GM11168 (cell line): ENCODE results near the gene LAPTM4A.
"Not testable (repeated sequence)": the region's sequence is repeated elsewhere in the genome, so short reads cannot be mapped to it uniquely, and the experiment has no call there.

ENCODE experiments used
- in situ Hi-C: fragments of 300-500 bp; cut with MboI; formaldehyde crosslinking; loops from one replicate; pipeline ENCODE4 v1.12.0; 2022; ENCODE audit warnings: low sequenced_read_pairs; ENCODE audit not compliant: unreplicated experiment

The LAPTM4A gene

GRCh38 chr2:20051532-20052228 lies at the start of gene LAPTM4A:
TSS of gene LAPTM4A (minus strand) at chr2:20051628. CDS start at chr2:20051520, 108 bp downstream.
- in situ Hi-C loops: no loop called here

- in situ Hi-C loops: no loop called here
Observed at GRCh38 chr2:20100711-20101110, 49.3 kb upstream of the LAPTM4A start.

GRCh38 chr2:20099780-20100179 lies 48.4 kb upstream of the LAPTM4A start:
- in situ Hi-C loops: loop anchor here (10.0 kb wide), 1 partner anchor 135 kb away; no protein-coding TSS in a partner anchor

- in situ Hi-C loops: loop anchor here (10.0 kb wide), 1 partner anchor 133 kb away; no protein-coding TSS in a partner anchor
Observed at GRCh38 chr2:20097889-20098714, 46.7 kb upstream of the LAPTM4A start.

GRCh38 chr2:20095469-20095868 lies 44.0 kb upstream of the LAPTM4A start:
- in situ Hi-C loops: loop anchor here (10.0 kb wide), 1 partner anchor 131 kb away; no protein-coding TSS in a partner anchor

GRCh38 chr2:20094955-20095354 lies 43.5 kb upstream of the LAPTM4A start:
- in situ Hi-C loops: loop anchor here (5.0 to 10.0 kb wide), 2 partner anchors 83 to 130 kb away; partner anchors contain the start of gene MATN3

- in situ Hi-C loops: loop anchor here (5.0 to 10.0 kb wide), 2 partner anchors 82 to 129 kb away; partner anchors contain the start of gene MATN3
Observed at GRCh38 chr2:20094142-20094755, 42.8 kb upstream of the LAPTM4A start.

GRCh38 chr2:20093263-20094141 lies 42.1 kb upstream of the LAPTM4A start:
- in situ Hi-C loops: loop anchor here (5.0 to 10.0 kb wide), 2 partner anchors 81 to 129 kb away; partner anchors contain the start of gene MATN3

GRCh38 chr2:20092901-20093235 lies 41.4 kb upstream of the LAPTM4A start:
- in situ Hi-C loops: loop anchor here (5.0 to 10.0 kb wide), 2 partner anchors 81 to 128 kb away; partner anchors contain the start of gene MATN3

GRCh38 chr2:20092226-20092900 lies 40.9 kb upstream of the LAPTM4A start:
- in situ Hi-C loops: loop anchor here (5.0 to 10.0 kb wide), 2 partner anchors 80 to 128 kb away; partner anchors contain the start of gene MATN3

- in situ Hi-C loops: loop anchor here (5.0 to 10.0 kb wide), 2 partner anchors 79 to 127 kb away; partner anchors contain the start of gene MATN3
Observed at GRCh38 chr2:20091305-20091991, 40.0 kb upstream of the LAPTM4A start.

- in situ Hi-C loops: loop anchor here (5.0 to 10.0 kb wide), 2 partner anchors 78 to 125 kb away; partner anchors contain the start of gene MATN3
Observed at GRCh38 chr2:20089715-20090464, 38.5 kb upstream of the LAPTM4A start.

- in situ Hi-C loops: not testable (repeated sequence)
Observed at GRCh38 chr2:20085909-20086308, 34.5 kb upstream of the LAPTM4A start.

- in situ Hi-C loops: not testable (repeated sequence)
Observed at GRCh38 chr2:20082812-20083211, 31.4 kb upstream of the LAPTM4A start.

GRCh38 chr2:20081841-20082240 lies 30.4 kb upstream of the LAPTM4A start:
- in situ Hi-C loops: no loop called here

- in situ Hi-C loops: no loop called here
Observed at GRCh38 chr2:20080839-20081415, 29.5 kb upstream of the LAPTM4A start.

GRCh38 chr2:20080428-20080827 lies 29.0 kb upstream of the LAPTM4A start:
- in situ Hi-C loops: no loop called here
